ENCODE data around the gene SSH2.

GRCh38 chr17:29772981-29773380 is 157.0 kb downstream of the SSH2 start:
- TF ChIP-seq GATA2 (IDR thresholded peaks at IDR 0.05; ENCODE audit: low read depth, low read length) (no peak), GATA3 (IDR thresholded peaks at IDR 0.05; ENCODE audit: low read depth, low read length) (no peak)
